Ishikawa (cell line): Measurements from ENCODE around the gene CHORDC1.

Source experiments
- CEBPB ChIP-seq: IDR thresholded peaks from 2 replicates; pipeline ENCODE4 v1.6.1; 2012
- CREB1 ChIP-seq: IDR thresholded peaks from 2 replicates; pipeline ENCODE4 v1.6.1; 2012; ENCODE audit warnings: low read depth
- EGR1 ChIP-seq: IDR thresholded peaks from 2 replicates; pipeline ENCODE4 v1.6.1; 2012
- EP300 ChIP-seq: IDR thresholded peaks from 2 replicates; pipeline ENCODE4 v1.6.1; 2012; ENCODE audit warnings: borderline replicate concordance
- MAX ChIP-seq: IDR thresholded peaks from 2 replicates; pipeline ENCODE4 v1.6.1; 2012
- NFIC ChIP-seq: IDR thresholded peaks from 2 replicates; pipeline ENCODE4 v1.6.1; 2012
- RAD21 ChIP-seq: IDR thresholded peaks from 2 replicates; pipeline ENCODE4 v1.6.1; 2012; ENCODE audit warnings: low read depth
- REST ChIP-seq: IDR thresholded peaks from 2 replicates; pipeline ENCODE4 v1.6.1; 2012; ENCODE audit warnings: low read depth, mild to moderate bottlenecking
- TAF1 ChIP-seq: IDR thresholded peaks from 2 replicates; pipeline ENCODE4 v1.6.1; 2012; ENCODE audit warnings: low read depth, mild to moderate bottlenecking
- TCF12 ChIP-seq: IDR thresholded peaks from 2 replicates; pipeline ENCODE4 v1.6.1; 2012; ENCODE audit warnings: low read depth
- YY1 ChIP-seq: IDR thresholded peaks from 2 replicates; pipeline ENCODE4 v1.6.1; 2012; ENCODE audit warnings: low read depth
- ZBTB7A ChIP-seq: IDR thresholded peaks from 2 replicates; pipeline ENCODE4 v1.6.1; 2012; ENCODE audit warnings: low read depth

GRCh38 chr11:90197377-90197776 is 25.5 kb downstream of the CHORDC1 start:
- TF ChIP-seq EP300 (no peak), REST (no peak), YY1 (no peak), TAF1 (no peak), NFIC (no peak), ZBTB7A (no peak), MAX (no peak), CREB1 (no peak), RAD21 (no peak), CEBPB (no peak), TCF12 (no peak), EGR1 (no peak)
